IMR-90 (cell line): ENCODE results near the gene ZNF423. TPM values are rescaled to one million over a fixed set of nuclear protein-coding genes. Genes with fewer than 3 reads are reported as not detected.

ENCODE experiments used
- ATAC-seq: fragments of 200-7000 bp; cut with Tn5 transposase; 2 replicates; pipeline ENCODE4 v1.9.1; 2020; ENCODE audit warnings: low read depth, mild to moderate bottlenecking, moderate library complexity
- BruUV-seq: library from RNA; stranded (reverse); fragments of 400-500 nt; replicated peaks from 2 replicates; lab custom pipeline; 2021; lab: Mats Ljungman, UMichigan
- CTCF ChIA-PET: fragments of 300-600 bp; formaldehyde crosslinking; extraction: SDS; loops from one replicate; lab custom pipeline; 2021; ENCODE audit warnings: antibody characterized with exemption; lab: Yijun Ruan, JAX
- POLR2A ChIA-PET: fragments of 300-600 bp; sonication (Branson Sonifier 250); formaldehyde crosslinking; loops from one replicate; lab custom pipeline; 2022; ENCODE audit warnings: antibody characterized with exemption; ENCODE audit not compliant: unreplicated experiment; lab: Charles Lee
- DNase-seq: peaks from one replicate; pipeline ENCODE4 v3.0.0; 2013
- H2AFZ ChIP-seq: replicated peaks from 2 replicates; pipeline ENCODE3; 2013; ENCODE audit warnings: low read length, mild to moderate bottlenecking; ENCODE audit not compliant: poor library complexity
- H2AK5ac ChIP-seq: 2 replicates; pipeline ENCODE4 v1.6.1; 2013; ENCODE audit warnings: low read depth, low read length, inconsistent platforms
- H2AK9ac ChIP-seq: replicated peaks from 2 replicates; pipeline ENCODE3; 2013; ENCODE audit warnings: mild to moderate bottlenecking, low read depth, low read length, moderate library complexity; ENCODE audit not compliant: poor library complexity
- H2BK120ac ChIP-seq: 2 replicates; pipeline ENCODE4 v1.6.1; 2013; ENCODE audit warnings: low read depth, low read length, inconsistent platforms
- H2BK15ac ChIP-seq: 3 replicates; pipeline ENCODE4 v1.6.1; 2013; ENCODE audit warnings: low read depth, low read length, inconsistent platforms
- H2BK20ac ChIP-seq: 2 replicates; pipeline ENCODE4 v1.6.1; 2013; ENCODE audit warnings: low read depth, mild to moderate bottlenecking, inconsistent platforms, low read length, moderate library complexity
- H2BK5ac ChIP-seq: 2 replicates; pipeline ENCODE4 v1.6.1; 2013; ENCODE audit warnings: mild to moderate bottlenecking, low read depth, low read length, inconsistent platforms; ENCODE audit not compliant: poor library complexity, severe bottlenecking
- H3K14ac ChIP-seq: replicated peaks from 2 replicates; pipeline ENCODE4 v1.6.1; 2013; ENCODE audit warnings: low read depth, low read length, inconsistent platforms
- H3K18ac ChIP-seq: 2 replicates; pipeline ENCODE4 v1.6.1; 2013; ENCODE audit warnings: low read depth, low read length, control low read depth
- H3K23ac ChIP-seq: 2 replicates; pipeline ENCODE4 v1.6.1; 2013; ENCODE audit warnings: low read depth, low read length, inconsistent platforms
- H3K27ac ChIP-seq: 2 replicates; pipeline ENCODE4 v1.5.1; 2013; ENCODE audit warnings: mild to moderate bottlenecking, control low read depth, low read length; ENCODE audit not compliant: insufficient read depth
- H3K27me3 ChIP-seq: 2 replicates; pipeline ENCODE4 v1.6.1; 2013; ENCODE audit warnings: low read length; ENCODE audit not compliant: control insufficient read depth, insufficient read depth
- H3K36me3 ChIP-seq: 2 replicates; pipeline ENCODE4 v1.6.1; 2013; ENCODE audit warnings: low read length, mixed read lengths; ENCODE audit not compliant: control insufficient read depth, insufficient read depth
- H3K4ac ChIP-seq: 2 replicates; pipeline ENCODE4 v1.6.1; 2013; ENCODE audit warnings: low read depth, low read length, inconsistent platforms
- H3K4me1 ChIP-seq: 2 replicates; pipeline ENCODE4 v1.6.1; 2013; ENCODE audit warnings: low read length, mixed read lengths; ENCODE audit not compliant: control insufficient read depth, insufficient read depth
- H3K4me2 ChIP-seq: 2 replicates; pipeline ENCODE4 v1.6.1; 2013; ENCODE audit warnings: low read depth, mild to moderate bottlenecking, control low read depth, low read length, moderate library complexity
- H3K4me3 ChIP-seq: 2 replicates; pipeline ENCODE4 v1.5.1; 2013; ENCODE audit warnings: low read depth, mild to moderate bottlenecking, control low read depth, low read length, moderate library complexity; ENCODE audit not compliant: insufficient read depth
- H3K56ac ChIP-seq: 2 replicates; pipeline ENCODE4 v1.6.1; 2013; ENCODE audit warnings: low read length, inconsistent platforms; ENCODE audit not compliant: insufficient read depth; ENCODE audit errors: extremely low read depth
- H3K79me1 ChIP-seq, 2 experiments: 2 replicates each; pipeline ENCODE4 v1.6.1; 2013; ENCODE audit warnings: low read length in 2 of 2, inconsistent platforms in 1 of 2, low read depth in 1 of 2
- H3K9ac ChIP-seq: 2 replicates; pipeline ENCODE4 v1.6.1; 2013; ENCODE audit warnings: low read depth, low read length, control low read depth
- H3K9me1 ChIP-seq: 2 replicates; pipeline ENCODE4 v1.6.1; 2013; ENCODE audit warnings: low read length, inconsistent platforms; ENCODE audit not compliant: insufficient read depth
- H3K9me3 ChIP-seq: 2 replicates; pipeline ENCODE4 v1.6.1; 2013; ENCODE audit warnings: low read length; ENCODE audit not compliant: control insufficient read depth, insufficient read depth
- H4K20me1 ChIP-seq: 2 replicates; pipeline ENCODE4 v1.6.1; 2013; ENCODE audit warnings: low read length, inconsistent platforms; ENCODE audit not compliant: insufficient read depth
- H4K5ac ChIP-seq: 2 replicates; pipeline ENCODE4 v1.6.1; 2013; ENCODE audit warnings: mild to moderate bottlenecking, low read depth, low read length, control low read depth
- H4K8ac ChIP-seq, 2 experiments: 2 replicates each; pipeline ENCODE4 v1.6.1; 2013; ENCODE audit warnings: low read depth in 2 of 2, low read length in 2 of 2, control low read depth in 1 of 2, inconsistent platforms in 1 of 2
- H4K91ac ChIP-seq: 2 replicates; pipeline ENCODE4 v1.6.1; 2013; ENCODE audit warnings: low read depth, low read length, inconsistent platforms; ENCODE audit not compliant: insufficient read depth
- BHLHE40 ChIP-seq: fragments of 150-350 bp; IDR thresholded peaks from 2 replicates; pipeline ENCODE4 v1.6.1; 2016; ENCODE audit warnings: mild to moderate bottlenecking, low read depth, low read length
- CEBPB ChIP-seq: IDR thresholded peaks from 2 replicates; pipeline ENCODE4 v1.6.1; 2012; ENCODE audit warnings: low read depth, low read length, improper control_type of control experiment
- CHD1 ChIP-seq: IDR thresholded peaks from 2 replicates; pipeline ENCODE4 v1.6.1; 2012; ENCODE audit warnings: low read depth, low read length, improper control_type of control experiment
- ELK1 ChIP-seq: fragments of 150-350 bp; IDR thresholded peaks from 2 replicates; pipeline ENCODE4 v1.6.1; 2016; ENCODE audit warnings: low read depth, mild to moderate bottlenecking, low read length, moderate library complexity, borderline replicate concordance
- FOS ChIP-seq: fragments of 150-350 bp; IDR thresholded peaks from 2 replicates; pipeline ENCODE4 v1.6.1; 2016; ENCODE audit warnings: low read depth, low read length
- MAFK ChIP-seq: IDR thresholded peaks from 2 replicates; pipeline ENCODE4 v1.6.1; 2012; ENCODE audit warnings: low read depth, low read length, improper control_type of control experiment
- MAZ ChIP-seq: IDR thresholded peaks from 2 replicates; pipeline ENCODE4 v1.6.1; 2012; ENCODE audit warnings: low read depth, mild to moderate bottlenecking, low read length, improper control_type of control experiment, moderate library complexity, borderline replicate concordance
- MXI1 ChIP-seq: IDR thresholded peaks from 2 replicates; pipeline ENCODE4 v1.6.1; 2012; ENCODE audit warnings: low read depth, mild to moderate bottlenecking, low read length, moderate library complexity, borderline replicate concordance
- NFE2L2 ChIP-seq: fragments of 150-350 bp; IDR thresholded peaks from 2 replicates; pipeline ENCODE4 v1.6.1; 2016; ENCODE audit warnings: low read depth, mild to moderate bottlenecking, low read length
- POLR2A ChIP-seq: IDR thresholded peaks from 2 replicates; pipeline ENCODE4 v1.6.1; 2012; ENCODE audit warnings: mild to moderate bottlenecking, low read depth, low read length
- RAD21 ChIP-seq: IDR thresholded peaks from 2 replicates; pipeline ENCODE4 v1.6.1; 2012; ENCODE audit warnings: low read length, improper control_type of control experiment
- RCOR1 ChIP-seq: IDR thresholded peaks from 2 replicates; pipeline ENCODE4 v1.6.1; 2012; ENCODE audit warnings: mild to moderate bottlenecking, low read length, improper control_type of control experiment; ENCODE audit not compliant: insufficient replicate concordance
- RFX5 ChIP-seq: IDR thresholded peaks from 2 replicates; pipeline ENCODE4 v1.8.0; 2012; ENCODE audit warnings: low read depth, mild to moderate bottlenecking, low read length, moderate library complexity
- SMC3 ChIP-seq: fragments of 150-350 bp; IDR thresholded peaks from 2 replicates; pipeline ENCODE4 v1.6.1; 2016; ENCODE audit warnings: low read depth, mild to moderate bottlenecking, antibody characterized with exemption, low read length, moderate library complexity
- WGBS, 2 experiments: methylation state at CpG; one replicate each; pipeline versions ENCODE4 v1.1.5 to v1.1.7; 2013; ENCODE audit warnings: missing lambda C conversion rate in 2 of 2; ENCODE audit not compliant: insufficient read length in 1 of 2; ENCODE audit errors: extremely low coverage in 2 of 2; 5-methylcytosine and 5-hydroxymethylcytosine counted together
- dilution Hi-C: fragments of 300-500 bp; cut with HindIII; formaldehyde crosslinking; loops from one replicate; pipeline ENCODE4 v1.14.3; 2018; ENCODE audit warnings: low sequenced_read_pairs; ENCODE audit not compliant: unreplicated experiment
- in situ Hi-C: fragments of 300-500 bp; cut with MboI; formaldehyde crosslinking; loops from 3 replicates; pipeline ENCODE4 v1.14.3; 2019; ENCODE audit warnings: low sequenced_read_pairs, inconsistent platforms, mixed read lengths
- intact Hi-C: fragments of 100-400 bp; cut with micrococcal nuclease; formaldehyde crosslinking; loops from 2 replicates; pipeline ENCODE4 v1.10.0; 2022
- polyA plus RNA-seq, 3 experiments: library from polyadenylated mRNA; depleted of rRNA; stranded (reverse); fragments of >200 nt; gene quantifications; 2 replicates each; pipeline ENCODE4 v1.2.3, GENCODE V29; 2012; ENCODE audit warnings: low replicate concordance in 1 of 3
- total RNA-seq: library from RNA; depleted of rRNA; stranded (reverse); fragments of >200 nt; gene quantifications from 2 replicates; pipeline ENCODE4 v1.2.3, GENCODE V29; 2012
- TF ChIP-seq, protein P1 (sequence below): fragments of 150-350 bp; IDR thresholded peaks from 2 replicates; pipeline ENCODE4 v1.6.1; 2017; ENCODE audit warnings: mild to moderate bottlenecking, antibody characterized with exemption, low read length, low read depth
- TF ChIP-seq, protein P2 (sequence below): conservative IDR thresholded peaks from 2 replicates; pipeline ENCODE4 v1.5.1; 2012; ENCODE audit warnings: mild to moderate bottlenecking, low read depth, low read length, improper control_type of control experiment

The ZNF423 gene
- total and polyA plus RNA-seq, 2 of the 4 experiments (the other 2 are of a cell fraction) = under 0.01 to 0.10 TPM

- no peak overlapping the region for H2BK120ac ChIP-seq
- POLR2A ChIA-PET = no interaction called here
Observed at GRCh38 chr16:49811644-49812334, 44.1 kb downstream of the ZNF423 start.

More at GRCh38 chr16:49811644-49812334, 44.1 kb downstream of the ZNF423 start:
- Histone ChIP-seq H2AK9ac (no peak overlapping the region), H2AFZ (no peak overlapping the region), H3K79me1 (no peaks in the 10 kb centered on the region), H3K4me3 (no peak overlapping the region), H4K8ac (no peak overlapping the region), H3K27me3 (peaks cover 9% of the 10 kb centered on the region; the same call in 1 of the 2 replicates), H4K20me1 (no peaks in the 10 kb centered on the region), H2AK5ac (no peak overlapping the region), H3K4ac (no peak overlapping the region), H3K14ac (no peak overlapping the region), H3K36me3 (no peaks in the 10 kb centered on the region), H2BK15ac (no peak overlapping the region), H3K9ac (no peak overlapping the region), H4K5ac (no peak overlapping the region), H3K56ac (no peak overlapping the region), H2BK5ac (no peak overlapping the region), H3K4me1 (no peaks in the 10 kb centered on the region), H3K27ac (no peak overlapping the region), H4K91ac (no peak overlapping the region), H3K18ac (no peak overlapping the region), H3K4me2 (no peak overlapping the region), H3K9me1 (no peaks in the 10 kb centered on the region), H2BK20ac (no peak overlapping the region), H3K9me3 (no peaks in the 10 kb centered on the region), H3K23ac (no peak overlapping the region)
- no peak for TF ChIP-seq RAD21
- TF ChIP-seq RCOR1 = no peak
- no peak for TF ChIP-seq CHD1
- TF ChIP-seq BHLHE40 = no peak
- TF ChIP-seq SMC3 = no peak
- no peak for TF ChIP-seq NFE2L2
- TF ChIP-seq MAFK = no peak
- TF ChIP-seq ELK1 = no peak
- no peak for TF ChIP-seq FOS
- TF ChIP-seq POLR2A = no peak
- TF ChIP-seq RFX5 = no peak
- no peak for TF ChIP-seq CEBPB
- TF ChIP-seq, protein P1, sequence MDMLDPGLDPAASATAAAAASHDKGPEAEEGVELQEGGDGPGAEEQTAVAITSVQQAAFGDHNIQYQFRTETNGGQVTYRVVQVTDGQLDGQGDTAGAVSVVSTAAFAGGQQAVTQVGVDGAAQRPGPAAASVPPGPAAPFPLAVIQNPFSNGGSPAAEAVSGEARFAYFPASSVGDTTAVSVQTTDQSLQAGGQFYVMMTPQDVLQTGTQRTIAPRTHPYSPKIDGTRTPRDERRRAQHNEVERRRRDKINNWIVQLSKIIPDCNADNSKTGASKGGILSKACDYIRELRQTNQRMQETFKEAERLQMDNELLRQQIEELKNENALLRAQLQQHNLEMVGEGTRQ = no peak
- TF ChIP-seq MAZ = no peak
- TF ChIP-seq, protein P2, sequence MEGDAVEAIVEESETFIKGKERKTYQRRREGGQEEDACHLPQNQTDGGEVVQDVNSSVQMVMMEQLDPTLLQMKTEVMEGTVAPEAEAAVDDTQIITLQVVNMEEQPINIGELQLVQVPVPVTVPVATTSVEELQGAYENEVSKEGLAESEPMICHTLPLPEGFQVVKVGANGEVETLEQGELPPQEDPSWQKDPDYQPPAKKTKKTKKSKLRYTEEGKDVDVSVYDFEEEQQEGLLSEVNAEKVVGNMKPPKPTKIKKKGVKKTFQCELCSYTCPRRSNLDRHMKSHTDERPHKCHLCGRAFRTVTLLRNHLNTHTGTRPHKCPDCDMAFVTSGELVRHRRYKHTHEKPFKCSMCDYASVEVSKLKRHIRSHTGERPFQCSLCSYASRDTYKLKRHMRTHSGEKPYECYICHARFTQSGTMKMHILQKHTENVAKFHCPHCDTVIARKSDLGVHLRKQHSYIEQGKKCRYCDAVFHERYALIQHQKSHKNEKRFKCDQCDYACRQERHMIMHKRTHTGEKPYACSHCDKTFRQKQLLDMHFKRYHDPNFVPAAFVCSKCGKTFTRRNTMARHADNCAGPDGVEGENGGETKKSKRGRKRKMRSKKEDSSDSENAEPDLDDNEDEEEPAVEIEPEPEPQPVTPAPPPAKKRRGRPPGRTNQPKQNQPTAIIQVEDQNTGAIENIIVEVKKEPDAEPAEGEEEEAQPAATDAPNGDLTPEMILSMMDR = no peak
- no peak for TF ChIP-seq MXI1
- dilution Hi-C loops = no loop called here
- DNase-seq = no peak
- WGBS, 2 experiments = 80% methylated on average over 2 of the region's 13 CpGs; no CpG with 5 or more reads in 1 of the 2 experiments
- no TSS peak for BruUV-seq
- CTCF ChIA-PET = no interaction called here
- in situ Hi-C loops = no loop called here
- intact Hi-C loops = no loop called here
- ATAC-seq = no peak
